NCI-H2107 treated with DMSO at 0.1 percent for 48 hours (cell line): Measurements from ENCODE around the gene CREM.

ENCODE experiments used
- DNase-seq: peaks from one replicate; lab custom pipeline; 2025; ENCODE audit not compliant: unreplicated experiment; lab: John Stamatoyannopoulos, UW

Gene CREM

DNA sequence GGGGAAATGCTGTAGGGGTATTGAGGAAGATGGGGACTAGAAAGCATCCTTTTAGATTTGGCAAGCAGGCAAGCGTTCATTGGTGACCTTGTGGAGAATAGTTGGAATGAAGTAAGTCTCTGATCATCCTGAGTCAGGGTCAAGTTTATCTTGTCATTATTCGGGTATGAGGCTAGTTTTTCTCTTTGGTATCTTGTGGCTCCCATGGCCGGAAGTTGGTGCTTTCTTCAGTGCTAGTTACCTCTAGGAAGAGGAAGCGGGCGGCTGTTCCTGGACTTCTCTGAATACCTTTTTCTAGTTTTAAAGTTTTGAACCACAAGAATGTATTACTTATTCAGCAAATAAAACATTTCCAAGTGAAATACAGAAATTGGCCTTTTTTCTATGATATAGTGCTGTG, 9.2 kb downstream of the CREM start:
- no peak for DNase-seq

DNA sequence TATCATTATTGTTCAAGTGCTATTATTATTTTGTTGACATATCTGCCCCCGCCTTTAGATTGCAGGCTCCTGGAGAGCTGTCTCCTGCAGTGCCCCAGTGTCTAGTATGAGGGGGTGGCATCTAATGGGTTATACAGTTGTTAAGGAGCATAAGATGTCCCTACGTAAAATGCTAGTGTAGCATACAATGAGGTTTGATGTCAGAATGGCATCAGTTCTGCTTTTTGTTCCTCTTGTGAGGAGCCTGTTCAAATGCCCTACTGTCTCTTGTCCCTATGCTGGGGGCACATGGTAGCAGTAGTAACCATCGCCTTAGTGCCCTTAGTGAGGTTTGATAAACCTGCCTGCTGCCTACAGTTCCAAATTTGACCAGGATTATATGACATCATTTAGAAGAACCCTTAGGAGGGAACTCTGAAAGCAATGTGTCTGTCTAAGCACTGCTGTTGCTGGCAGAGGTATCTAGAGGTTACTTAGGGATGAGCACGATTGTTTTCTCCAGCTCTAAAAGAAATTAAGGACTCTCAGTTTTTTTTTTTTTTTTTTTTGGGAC, 9.7 kb downstream of the CREM start:
- DNase-seq, result no peak

DNA sequence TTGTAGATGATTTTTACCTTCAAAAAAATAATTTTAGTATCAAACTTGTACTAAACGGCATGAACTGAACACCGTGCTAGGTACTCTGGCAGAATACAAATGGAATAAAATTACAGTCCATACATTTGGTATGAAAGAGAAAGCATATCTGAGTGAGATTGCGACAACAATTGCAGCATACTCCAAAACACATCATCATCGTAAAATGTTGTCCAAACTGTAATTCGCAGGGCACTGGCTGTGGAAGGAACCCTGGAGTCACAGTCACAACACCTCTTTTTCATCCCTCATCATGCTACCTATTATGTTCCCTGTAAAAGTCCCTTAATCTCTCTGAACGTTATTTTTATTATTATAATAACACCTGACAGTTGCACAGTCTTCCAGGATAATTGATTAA, 13.5 kb downstream of the CREM start:
- no peak for DNase-seq

DNA sequence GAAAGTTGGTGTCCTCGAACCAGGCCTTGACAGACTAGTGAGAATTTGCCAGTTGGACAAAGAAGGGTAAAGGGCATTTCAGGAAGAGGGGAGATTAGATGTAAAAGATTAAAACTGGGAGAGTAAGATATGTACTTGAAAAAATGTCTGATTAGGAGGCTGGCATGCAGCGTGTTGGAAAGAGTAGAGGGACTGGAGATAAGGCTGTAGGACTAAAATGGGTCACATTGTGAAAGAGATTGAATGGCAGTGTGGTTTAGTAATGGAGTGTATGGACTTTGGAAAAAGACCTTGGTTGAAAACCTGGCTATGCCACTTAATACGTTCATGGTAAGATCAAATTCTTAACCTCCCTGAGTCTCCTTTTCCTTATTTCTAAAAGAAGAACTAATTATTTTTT, 14.1 kb downstream of the CREM start:
- DNase-seq, result no peak

DNA sequence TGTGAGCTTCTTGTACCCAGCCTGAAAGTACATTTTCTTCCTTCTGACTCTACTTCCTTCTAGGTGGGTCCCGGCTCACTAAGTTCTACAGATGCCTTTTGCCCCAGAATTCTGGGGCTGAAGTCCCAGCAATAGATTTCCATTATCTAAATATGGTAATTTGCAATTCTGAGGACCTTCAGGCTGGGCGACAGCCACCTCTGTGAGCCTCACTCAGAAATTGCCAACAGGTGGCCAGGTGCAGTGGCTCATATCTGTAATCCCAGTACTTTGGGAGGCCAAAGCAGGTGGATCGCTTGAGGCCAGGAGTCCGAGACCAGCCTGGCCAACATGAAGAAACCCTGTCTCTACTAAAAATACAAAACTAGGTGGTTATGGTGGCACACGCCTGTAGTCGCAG, 23.7 kb downstream of the CREM start:
- DNase-seq, result no peak

DNA sequence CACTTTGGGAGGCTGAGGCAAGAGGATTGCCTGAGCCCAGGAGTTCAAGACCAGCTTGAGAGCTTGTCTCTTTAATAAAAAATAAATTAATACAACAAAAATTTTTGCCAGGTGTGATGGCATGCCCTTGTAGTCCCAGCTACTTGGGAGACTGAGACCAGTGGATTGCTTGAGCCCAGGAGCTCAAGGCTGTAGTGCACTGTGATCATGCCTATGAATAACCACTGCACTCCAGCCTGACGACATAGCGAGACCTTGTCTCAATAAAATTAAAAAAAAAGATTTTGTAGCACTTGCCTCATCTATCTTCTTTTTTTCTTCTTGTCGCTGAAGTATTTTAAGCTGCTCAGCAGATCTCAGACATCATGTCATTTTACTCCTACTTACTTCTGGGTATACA, 26.3 kb downstream of the CREM start:
- DNase-seq, result no peak

DNA sequence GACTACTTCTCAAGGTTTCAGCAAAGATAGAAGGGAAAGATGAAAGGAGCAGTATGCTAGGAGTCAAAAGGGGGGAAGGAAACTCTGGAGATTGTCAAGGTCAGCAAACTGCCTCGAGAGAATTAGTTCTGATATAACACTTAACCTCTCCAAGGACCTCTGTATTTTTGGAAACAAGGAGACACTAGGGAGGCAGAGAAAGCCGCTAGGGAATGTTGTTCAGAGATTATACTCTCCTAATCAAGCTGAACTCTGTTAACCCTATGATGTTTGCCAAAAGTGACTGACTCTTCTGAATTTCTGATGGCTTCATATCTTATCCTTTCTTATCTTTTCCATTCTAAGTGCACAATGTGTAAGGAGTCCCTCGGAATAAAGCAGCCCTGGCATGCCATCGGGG, 27.1 kb downstream of the CREM start:
- DNase-seq, result no peak

DNA sequence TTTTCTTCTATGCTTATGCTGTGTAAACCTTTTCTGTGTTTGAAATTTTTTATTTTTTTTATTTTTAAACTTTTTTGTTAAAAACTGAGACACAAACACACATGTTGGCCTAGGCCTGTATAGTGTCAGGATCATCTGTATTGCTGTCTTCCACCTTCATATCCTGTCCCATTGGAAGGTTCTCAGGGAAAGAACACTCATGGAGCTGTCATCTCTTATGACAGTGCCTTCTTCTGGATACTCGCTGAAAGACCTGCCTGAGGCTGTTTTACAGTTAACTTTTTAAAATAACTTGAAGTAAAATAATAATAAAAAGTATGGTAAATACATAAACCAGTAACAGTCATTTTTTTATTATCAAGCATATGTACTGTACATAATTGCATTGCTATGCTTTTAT, 34.1 kb downstream of the CREM start:
- DNase-seq, result no peak

DNA sequence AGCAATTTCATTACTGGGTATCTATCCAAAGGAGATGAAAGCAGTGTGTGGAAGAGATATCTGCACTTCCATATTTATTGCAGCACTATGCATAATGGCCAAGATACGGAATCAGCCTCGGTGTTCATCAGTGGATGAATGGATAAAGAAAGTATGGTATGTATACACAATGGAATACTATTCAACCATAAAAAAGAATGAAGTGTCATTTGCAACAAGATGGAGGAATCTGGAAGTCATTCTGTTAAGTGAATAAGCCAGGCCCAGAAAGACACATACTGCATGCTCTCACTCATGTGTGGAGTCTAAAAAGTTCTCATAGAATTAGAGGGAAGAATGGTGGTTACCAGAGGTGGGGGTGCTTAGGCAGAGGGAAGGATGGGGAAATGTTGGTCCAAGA, 35.3 kb downstream of the CREM start:
- no peak for DNase-seq

DNA sequence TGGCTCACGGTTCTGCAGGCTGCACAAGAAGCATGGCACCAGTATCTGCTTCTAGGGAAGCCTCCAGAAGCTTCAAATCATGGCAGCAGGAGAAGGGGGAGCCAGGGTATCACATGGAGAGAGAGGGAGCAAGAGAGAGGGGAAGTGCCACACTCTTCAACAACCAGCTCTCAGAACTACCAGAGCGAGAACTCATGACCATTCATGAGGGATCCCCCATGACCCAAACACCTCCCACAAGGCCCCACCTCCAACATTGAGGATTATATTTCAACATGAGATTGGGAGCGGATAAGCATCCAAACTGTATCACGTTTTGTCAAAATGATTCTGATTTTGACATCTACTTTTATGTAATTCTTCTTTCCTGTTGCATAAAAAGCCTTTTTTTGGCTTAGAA, 38.5 kb downstream of the CREM start:
- no peak for DNase-seq

DNA sequence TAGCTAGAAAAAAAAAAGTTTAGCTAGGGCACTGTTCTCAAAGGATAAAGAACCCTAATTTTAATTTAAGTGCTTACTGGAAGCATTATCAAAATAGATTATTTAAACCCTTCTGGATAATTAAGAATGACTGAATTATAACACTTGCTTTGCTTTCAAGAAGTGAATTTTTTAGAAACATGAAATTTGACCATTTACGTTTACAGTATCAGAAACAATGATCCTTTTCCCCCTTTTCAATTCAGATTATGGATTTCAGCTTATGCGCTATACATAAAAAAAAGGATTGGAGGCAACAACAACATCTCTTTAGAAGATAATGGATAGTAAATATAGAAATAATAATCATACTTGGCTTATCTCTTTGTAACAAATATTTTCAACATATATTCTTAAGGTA, 39.2 kb downstream of the CREM start:
- DNase-seq, result no peak

DNA sequence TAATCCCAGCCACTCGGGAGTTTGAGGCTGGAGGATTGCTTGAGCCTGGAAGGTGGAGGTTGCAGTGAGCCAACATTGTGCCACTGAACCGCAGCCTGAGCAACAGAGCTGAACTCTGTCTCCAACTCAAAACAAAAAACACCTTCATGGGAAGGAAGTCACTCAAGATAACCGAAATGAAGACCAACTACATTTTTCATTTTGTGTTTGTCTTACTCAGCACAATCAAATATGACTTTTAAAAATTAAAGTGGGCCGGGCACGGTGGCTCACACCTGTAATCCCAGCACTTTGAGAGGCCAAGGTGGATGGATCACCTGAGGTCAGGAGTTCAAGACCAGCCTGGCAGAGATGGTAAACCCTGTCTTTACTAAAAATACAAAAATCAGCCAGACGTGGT, 40.0 kb downstream of the CREM start:
- no peak for DNase-seq

DNA sequence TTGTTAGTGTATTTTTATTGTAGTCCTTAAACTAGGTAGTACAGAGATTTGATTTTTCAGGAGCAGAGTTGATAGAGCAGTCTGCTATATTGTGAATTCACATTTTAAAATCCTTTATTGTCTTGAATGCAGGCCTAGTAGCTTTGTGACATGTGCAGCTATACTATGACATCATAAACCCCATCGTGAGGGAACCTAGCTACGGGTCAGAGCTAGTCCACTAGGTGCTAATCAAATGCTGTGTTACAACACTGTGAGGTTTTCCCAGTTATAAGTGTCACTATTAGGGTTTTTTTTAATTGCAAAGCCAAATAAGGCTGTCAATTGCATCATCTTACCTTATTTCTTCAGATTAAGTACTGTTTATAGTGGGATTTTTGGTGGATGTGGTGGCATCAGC, 40.7 kb downstream of the CREM start:
- DNase-seq, result no peak

DNA sequence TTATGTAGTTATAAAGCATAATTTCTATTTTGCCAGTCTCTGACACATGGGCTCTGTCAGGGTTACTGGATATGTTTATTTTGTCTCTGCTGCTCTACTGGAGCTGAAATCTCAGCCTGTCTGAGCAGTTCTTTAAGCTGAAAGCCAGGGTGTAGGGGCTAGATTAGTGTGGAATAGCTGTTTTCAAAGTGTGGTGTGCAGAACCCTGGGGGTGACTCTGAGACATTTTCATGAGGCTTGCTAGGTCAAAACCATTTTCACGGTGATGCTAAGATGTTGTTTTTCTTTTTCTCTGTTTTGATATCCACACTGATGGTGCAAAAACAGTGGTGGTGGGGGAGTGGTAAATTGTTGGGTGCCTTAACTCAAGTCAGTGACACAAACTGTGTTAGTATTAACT, 45.5 kb downstream of the CREM start:
- no peak for DNase-seq

DNA sequence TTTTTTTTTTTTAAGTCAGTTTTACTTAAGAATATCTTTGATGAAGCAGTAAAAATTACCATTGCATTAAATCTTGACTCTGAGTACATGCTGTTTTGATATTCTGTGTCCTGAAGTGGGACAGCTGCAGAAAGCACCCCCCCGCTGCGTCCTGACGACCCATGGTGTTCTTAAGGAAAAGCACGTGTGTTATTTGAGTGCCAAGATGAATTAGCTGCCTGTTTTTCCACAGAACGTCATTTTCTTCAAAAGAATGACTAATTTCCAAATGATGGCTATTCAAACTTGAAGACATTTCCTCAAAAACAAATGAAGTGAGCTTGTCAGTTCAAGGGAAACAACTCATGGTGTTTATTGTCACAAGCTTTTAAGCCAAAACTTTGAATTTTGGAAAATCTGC, 45.9 kb downstream of the CREM start:
- no peak for DNase-seq

DNA sequence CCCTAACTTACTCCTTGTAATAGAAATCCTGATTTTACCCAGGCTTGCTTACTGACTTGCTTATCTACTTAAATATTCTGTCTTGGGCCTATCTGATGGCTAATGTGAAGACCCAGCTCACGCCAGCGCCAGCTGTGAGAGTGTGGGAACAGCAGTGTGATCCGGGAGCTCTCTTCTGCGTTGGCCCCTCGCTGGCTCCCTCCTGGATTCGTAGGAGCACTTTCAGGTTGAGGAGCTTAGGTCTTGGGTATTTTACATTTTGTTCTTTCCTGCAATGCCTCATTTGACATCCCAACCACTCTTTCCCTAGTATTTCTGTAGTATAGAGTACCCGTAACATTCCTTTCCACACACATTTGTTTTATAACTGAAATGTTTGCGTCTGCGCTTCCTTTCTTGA, 51.7 kb downstream of the CREM start:
- DNase-seq, result no peak

DNA sequence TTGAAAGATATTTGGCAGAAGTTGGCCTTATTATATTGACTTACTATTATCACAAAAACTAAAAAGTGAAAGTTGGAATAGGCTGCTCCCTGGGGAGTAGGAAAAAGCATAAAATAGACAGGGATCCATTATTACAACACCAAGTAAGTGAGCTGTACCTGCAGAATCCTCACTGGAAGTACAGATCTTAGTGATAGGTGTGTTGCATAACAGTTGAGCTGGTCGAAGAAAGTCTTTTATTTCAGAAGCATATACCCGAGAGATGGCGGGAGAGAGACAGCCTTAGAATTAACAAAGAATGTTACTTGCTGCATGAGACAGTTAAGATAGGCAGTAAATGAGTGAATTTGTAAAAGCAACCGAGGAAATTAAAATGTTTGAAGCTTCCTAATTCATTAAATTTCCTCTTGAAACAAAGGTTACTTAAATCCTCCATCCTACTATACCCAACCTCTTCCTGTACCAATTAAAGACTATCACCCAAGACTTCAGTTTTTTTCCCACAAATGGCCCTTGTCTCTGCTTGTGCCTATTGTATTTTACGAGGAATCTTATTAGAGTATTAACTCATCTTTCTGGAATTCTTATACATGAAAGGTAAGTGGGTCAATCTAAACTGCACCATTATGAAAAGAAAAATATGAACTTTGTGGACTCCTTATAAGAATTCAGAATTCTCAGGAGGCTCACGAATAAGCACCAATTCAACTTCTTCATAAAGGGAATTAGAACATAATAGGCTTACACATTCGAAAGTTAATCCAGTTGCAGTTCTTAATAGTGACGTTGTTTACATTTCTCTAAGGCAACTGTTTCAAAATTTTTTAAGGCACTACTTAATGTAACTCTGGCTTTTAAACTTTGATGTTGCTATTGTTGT, 56.2 kb downstream of the CREM start:
- DNase-seq, result no peak

DNA sequence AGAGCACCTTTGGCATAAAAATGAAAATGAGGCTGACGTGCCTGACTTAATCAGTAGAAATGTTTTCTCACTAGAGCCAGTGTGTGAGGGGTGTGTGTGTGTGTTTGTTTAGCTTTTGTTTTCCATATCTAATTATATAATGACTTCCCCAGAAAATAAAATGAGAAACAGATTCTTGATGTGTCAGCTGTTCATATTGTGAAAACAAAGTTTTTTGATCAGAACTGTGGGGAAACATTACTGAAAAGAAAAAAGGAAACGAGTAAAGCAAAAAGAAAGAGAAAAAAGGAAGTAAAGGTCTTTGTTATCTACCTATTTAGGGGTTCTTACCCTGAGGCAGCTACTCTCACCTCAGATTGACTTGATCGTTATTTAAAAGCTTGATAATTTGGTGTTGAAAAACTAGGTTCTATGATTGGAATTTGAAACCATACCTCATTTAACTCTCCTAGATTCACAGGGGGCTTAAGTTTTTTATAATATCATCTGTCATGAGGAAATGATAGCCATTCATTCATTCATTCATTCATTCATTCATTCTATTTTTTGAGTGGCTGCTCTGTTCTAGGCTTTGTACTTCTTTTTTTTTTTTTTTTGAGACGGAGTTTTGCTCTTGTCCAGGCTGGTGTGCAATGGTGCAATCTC, 58.0 kb downstream of the CREM start:
- DNase-seq, result no peak

DNA sequence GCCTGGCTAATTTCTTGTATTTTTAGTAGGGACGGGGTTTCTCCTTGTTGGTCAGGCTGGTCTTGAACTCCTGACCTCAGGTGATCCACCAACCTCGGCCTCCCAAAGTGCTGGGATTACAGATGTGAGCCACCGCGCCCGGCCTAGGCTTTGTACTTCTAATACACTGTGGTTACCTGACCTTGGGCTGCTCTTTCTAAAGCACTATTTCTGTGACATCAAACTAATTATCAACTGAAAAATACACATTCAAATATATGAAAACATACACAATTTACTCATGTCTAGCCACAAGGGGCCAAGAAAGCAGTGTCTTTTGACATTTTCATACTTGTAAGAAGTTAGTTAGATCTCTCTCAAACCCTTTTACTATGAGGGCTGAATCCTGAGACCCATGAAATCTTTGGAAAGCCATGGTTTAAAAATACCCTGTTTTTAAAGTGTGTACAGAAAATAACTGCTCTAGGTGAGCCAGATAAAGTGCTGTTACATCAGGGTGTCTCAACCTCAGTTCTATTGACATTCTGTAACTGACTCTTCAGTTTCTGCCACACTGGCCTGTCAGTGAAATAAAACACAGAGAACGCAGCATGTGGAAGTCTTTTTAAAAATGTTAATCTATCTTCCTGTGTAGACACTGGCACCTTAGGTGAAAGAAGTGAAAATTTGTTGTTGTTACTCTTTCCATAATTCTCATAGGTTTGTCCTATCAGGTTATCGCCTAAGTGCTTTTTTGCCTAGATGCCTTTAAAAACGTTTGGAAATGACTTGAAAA, 58.8 kb downstream of the CREM start:
- DNase-seq, result no peak

DNA sequence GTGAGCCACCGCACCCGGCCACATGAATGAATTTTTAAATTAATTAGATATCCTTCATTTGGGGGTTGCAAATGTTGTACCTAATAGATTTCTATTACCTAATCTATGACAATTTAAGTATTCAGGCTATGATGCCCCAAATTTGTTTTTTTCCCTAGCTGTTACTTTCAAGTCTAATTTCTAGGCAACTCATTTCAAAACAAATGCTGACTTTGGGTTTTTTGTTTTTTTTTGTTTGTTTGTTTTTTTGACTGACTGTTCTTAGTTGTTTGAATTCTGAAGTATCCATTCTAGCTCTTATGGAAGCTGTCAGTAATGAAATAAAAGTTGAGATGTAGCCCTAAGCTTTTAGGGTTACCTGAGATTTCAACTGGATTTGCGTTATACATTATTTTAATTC, 62.3 kb downstream of the CREM start:
- no peak for DNase-seq

DNA sequence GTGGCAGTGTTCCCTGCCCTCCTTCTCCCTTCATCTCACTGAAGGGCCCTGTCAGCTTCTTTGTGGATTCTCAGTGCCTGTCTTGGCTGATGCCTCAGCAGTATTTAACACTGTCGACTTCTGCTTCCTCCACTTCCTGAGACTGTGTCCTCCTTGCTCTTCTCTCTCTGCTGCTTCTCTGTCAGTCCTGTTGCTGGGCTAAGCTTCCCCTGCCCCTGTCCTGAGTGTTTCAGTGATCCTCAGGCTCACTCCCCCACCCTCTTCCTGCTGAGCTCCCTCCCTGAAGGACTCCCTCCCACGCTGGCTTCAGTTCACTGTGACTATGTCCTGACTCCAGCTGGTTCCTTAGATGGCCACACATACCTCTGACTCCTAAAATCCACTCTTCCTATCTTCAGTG, 64.9 kb downstream of the CREM start:
- no peak for DNase-seq
